Brain microvascular endothelial cell (primary cell): ENCODE data around the gene SMIM33.
A peak's percentile ranks its signal among the peaks of the same experiment; 100 is the strongest.

Experiments
- DNase-seq: peaks from one replicate; pipeline ENCODE4 v3.0.0-alpha.2; 2020
- H3K27ac ChIP-seq: fragments of 250-450 bp; sonication (Bioruptor Pico); 2 replicates; pipeline ENCODE4 v1.5.1; 2020; ENCODE audit warnings: mild to moderate bottlenecking, moderate library complexity
- H3K27me3 ChIP-seq: fragments of 250-450 bp; sonication (Bioruptor Pico); replicated peaks from 2 replicates; pipeline ENCODE4 v1.5.1; 2020; ENCODE audit warnings: mild to moderate bottlenecking
- H3K36me3 ChIP-seq: fragments of 250-450 bp; sonication (Bioruptor Pico); replicated peaks from 2 replicates; pipeline ENCODE4 v1.5.1; 2020; ENCODE audit warnings: mild to moderate bottlenecking
- H3K4me3 ChIP-seq: 2 replicates; pipeline ENCODE4 v1.5.1; 2011; ENCODE audit warnings: low read depth, mild to moderate bottlenecking, control low read depth, low read length, moderate library complexity
- CTCF ChIP-seq: IDR thresholded peaks from 2 replicates; pipeline ENCODE4 v1.5.1; 2011; ENCODE audit warnings: low read depth, mild to moderate bottlenecking, moderate library complexity, low read length, control low read depth, inconsistent platforms; ENCODE audit errors: missing control alignments
- in situ Hi-C: cut with HindIII; loops from 2 replicates; pipeline ENCODE4 v1.10.0; 2017; ENCODE audit warnings: low sequenced_read_pairs, low pct_ligation_motif_present

The SMIM33 gene

GRCh38 chr5:139513852-139514485 is 43.2 kb downstream of the SMIM33 start:
- Histone ChIP-seq H3K4me3 (no peak overlapping the region), H3K27me3 (no peaks in the 10 kb centered on the region), H3K27ac (no peak overlapping the region), H3K36me3 (no peaks in the 10 kb centered on the region)
- in situ Hi-C loops, result loop anchor here (10.0 kb wide), 1 partner anchor 99 kb away; no protein-coding TSS in a partner anchor
- no peak for DNase-seq
- no peak for TF ChIP-seq CTCF

GRCh38 chr5:139514486-139514856 is 43.7 kb downstream of the SMIM33 start:
- DNase-seq, result no peak
- Histone ChIP-seq H3K27me3 (no peaks in the 10 kb centered on the region), H3K27ac (no peak overlapping the region), H3K36me3 (no peaks in the 10 kb centered on the region), H3K4me3 (no peak overlapping the region)
- in situ Hi-C loops, result loop anchor here (10.0 kb wide), 1 partner anchor 100 kb away; no protein-coding TSS in a partner anchor
- TF ChIP-seq CTCF, result no peak

GRCh38 chr5:139517683-139518564 is 47.1 kb downstream of the SMIM33 start:
- H3K36me3 ChIP-seq, result no peaks in the 10 kb centered on the region
- peak overlapping the region; percentile 63 for H3K4me3 ChIP-seq
- in situ Hi-C loops, result loop anchor here (10.0 kb wide), 1 partner anchor 103 kb away; no protein-coding TSS in a partner anchor
- no peaks in the 10 kb centered on the region for H3K27me3 ChIP-seq
- DNase-seq, result peak; percentile 79
- H3K27ac ChIP-seq, result peak overlapping the region; percentile 2
- peak; percentile 79 for TF ChIP-seq CTCF
